Fibroblast of pulmonary artery (primary cell): ENCODE measurements around the gene OCIAD1.
"Not testable (repeated sequence)": the region's sequence is repeated elsewhere in the genome, so short reads cannot be mapped to it uniquely, and the experiment has no call there.

Experiments
- DNase-seq: peaks from one replicate; pipeline ENCODE4 v3.0.0-alpha.2; 2010; ENCODE audit warnings: low read depth
- H3K4me3 ChIP-seq: replicated peaks from 2 replicates; pipeline ENCODE4 v1.5.1; 2011; ENCODE audit warnings: low read depth, mild to moderate bottlenecking, control low read depth, low read length, moderate library complexity
- CTCF ChIP-seq: IDR thresholded peaks from 2 replicates; pipeline ENCODE4 v1.5.1; 2011; ENCODE audit warnings: mild to moderate bottlenecking, control low read depth, low read length, inconsistent platforms; ENCODE audit errors: missing control alignments

Gene OCIAD1

GRCh38 chr4:48801016-48801715, 29.7 kb upstream of the OCIAD1 start:
- DNase-seq, result no peak
- no peak for TF ChIP-seq CTCF
- H3K4me3 ChIP-seq, result no peak overlapping the region

DNA sequence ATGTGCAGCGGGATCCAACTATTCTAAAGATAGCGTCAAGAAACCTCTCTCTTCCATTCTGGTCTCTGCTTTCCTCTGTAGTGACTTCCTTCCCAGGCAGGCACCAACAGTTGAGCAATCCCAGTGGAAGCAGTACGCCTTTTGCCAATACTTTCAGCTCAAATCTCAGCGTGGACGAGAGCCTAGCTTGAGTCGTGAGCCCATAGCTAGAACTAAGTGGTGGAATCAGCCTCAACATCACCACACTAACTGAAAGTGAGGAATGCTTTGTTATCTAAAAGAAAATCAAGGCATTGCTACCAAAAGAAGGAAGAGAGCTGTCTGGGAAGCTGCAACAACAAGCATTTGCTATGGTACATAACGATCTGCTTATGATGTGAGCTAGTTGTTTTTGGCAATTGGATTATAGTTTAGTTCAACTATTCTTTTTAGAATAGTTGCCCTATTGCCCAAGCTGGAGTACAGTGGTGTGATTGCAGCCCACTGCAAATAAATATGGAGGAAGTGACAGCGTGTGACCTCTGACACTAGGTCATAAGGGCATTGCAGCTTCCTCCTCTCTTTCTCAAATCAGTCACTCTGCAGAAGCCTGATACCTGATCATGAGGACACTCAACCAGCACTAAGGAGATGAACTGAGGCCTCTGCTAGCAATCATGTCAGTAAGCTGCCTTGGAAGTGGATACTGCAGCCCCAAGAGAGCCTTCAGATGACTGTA, 26.1 kb upstream of the OCIAD1 start:
- no peak for DNase-seq
- H3K4me3 ChIP-seq, result no peak overlapping the region
- no peak for TF ChIP-seq CTCF

- H3K4me3 ChIP-seq, result no peak overlapping the region
- DNase-seq, result no peak
- TF ChIP-seq CTCF, result no peak
Measured at GRCh38 chr4:48812866-48813265, 18.0 kb upstream of the OCIAD1 start.

- no peak for TF ChIP-seq CTCF
- no peak overlapping the region for H3K4me3 ChIP-seq
- no peak for DNase-seq
Measured at GRCh38 chr4:48813964-48814363, 16.9 kb upstream of the OCIAD1 start.

GRCh38 chr4:48815483-48815882, 15.4 kb upstream of the OCIAD1 start:
- no peak for DNase-seq
- no peak for TF ChIP-seq CTCF
- H3K4me3 ChIP-seq, result no peak overlapping the region

- not testable (repeated sequence) for H3K4me3 ChIP-seq, DNase-seq
Measured at GRCh38 chr4:48816297-48816696, 14.6 kb upstream of the OCIAD1 start.

GRCh38 chr4:48816971-48817370, 13.9 kb upstream of the OCIAD1 start:
- no peak overlapping the region for H3K4me3 ChIP-seq
- no peak for TF ChIP-seq CTCF
- no peak for DNase-seq

GRCh38 chr4:48821431-48821830, 9.5 kb upstream of the OCIAD1 start:
- H3K4me3 ChIP-seq, DNase-seq: not testable (repeated sequence)
